H1 (cell line): ENCODE measurements around the gene MARCHF9. TPM values are rescaled to one million over a fixed set of nuclear protein-coding genes. Genes with fewer than 3 reads are reported as not detected.

Source experiments
- CTCF ChIA-PET: fragments of 300-600 bp; sonication (Branson Sonifier 250); formaldehyde crosslinking; loops from one replicate; lab custom pipeline; 2021; ENCODE audit not compliant: partially characterized antibody; lab: Charles Lee
- POLR2A ChIA-PET: fragments of 300-600 bp; sonication (Branson Sonifier 250); formaldehyde crosslinking; loops from one replicate; lab custom pipeline; 2021; ENCODE audit warnings: inconsistent platforms; ENCODE audit not compliant: partially characterized antibody; lab: Charles Lee
- DNase-seq, 2 experiments: peaks; one replicate each; pipeline versions ENCODE4 v3.0.0 to v3.0.0-alpha.2; 2010 to 2022; ENCODE audit warnings: low spot score in 2 of 2, low read depth in 1 of 2, mixed read lengths in 1 of 2
- FAIRE-seq: peaks from 2 replicates; lab custom pipeline; 2011; peaks lifted over from hg19 to GRCh38; lab: Jason Lieb, UNC
- H2AFZ ChIP-seq: 2 replicates; pipeline ENCODE4 v1.8.1; 2012; ENCODE audit warnings: low read length, inconsistent platforms
- H2AK5ac ChIP-seq: 2 replicates; pipeline ENCODE4 v1.6.1; 2013; ENCODE audit warnings: low read depth, low read length
- H2BK120ac ChIP-seq: replicated peaks from 2 replicates; pipeline ENCODE3; 2013; ENCODE audit warnings: low read depth, low read length, inconsistent platforms
- H2BK12ac ChIP-seq: 2 replicates; pipeline ENCODE4 v1.6.1; 2013; ENCODE audit warnings: low read depth, low read length
- H2BK15ac ChIP-seq: 2 replicates; pipeline ENCODE4 v1.6.1; 2013; ENCODE audit warnings: low read length
- H2BK20ac ChIP-seq: 2 replicates; pipeline ENCODE4 v1.6.1; 2013; ENCODE audit warnings: low read length
- H2BK5ac ChIP-seq: 2 replicates; pipeline ENCODE4 v1.6.1; 2013; ENCODE audit warnings: low read depth, low read length
- H3K14ac ChIP-seq: 2 replicates; pipeline ENCODE4 v1.6.1; 2013; ENCODE audit warnings: inconsistent platforms; ENCODE audit not compliant: insufficient read length
- H3K18ac ChIP-seq: 2 replicates; pipeline ENCODE4 v1.6.1; 2013; ENCODE audit warnings: low read length; ENCODE audit errors: extremely low read depth
- H3K23ac ChIP-seq: 2 replicates; pipeline ENCODE4 v1.6.1; 2013; ENCODE audit warnings: inconsistent platforms; ENCODE audit not compliant: insufficient read length
- H3K23me2 ChIP-seq: 2 replicates; pipeline ENCODE4 v1.6.1; 2013; ENCODE audit warnings: low read depth, low read length
- H3K27ac ChIP-seq: 2 replicates; pipeline ENCODE4 v1.6.1; 2011; ENCODE audit warnings: low read depth, low read length, inconsistent platforms
- H3K27me3 ChIP-seq, 4 experiments: replicated peaks in 1 of 4; 1 replicate in 1 of 4; 2 replicates in 3 of 4; pipeline versions ENCODE4 v1.6.1 to v1.8.1; 2011 to 2013; ENCODE audit warnings: low read length in 3 of 4, mild to moderate bottlenecking in 3 of 4, inconsistent platforms in 2 of 4, mixed read lengths in 2 of 4, moderate library complexity in 1 of 4; ENCODE audit not compliant: control insufficient read depth in 3 of 4, insufficient read depth in 3 of 4; ENCODE audit errors: extremely low read depth in 1 of 4
- H3K36me3 ChIP-seq, 4 experiments: 2 replicates each; pipeline versions ENCODE4 v1.6.1 to v1.8.1; 2011 to 2013; ENCODE audit warnings: mild to moderate bottlenecking in 4 of 4, low read length in 3 of 4, moderate library complexity in 2 of 4, control low read depth in 1 of 4, inconsistent platforms in 1 of 4; ENCODE audit not compliant: insufficient read depth in 4 of 4, control insufficient read depth in 2 of 4
- H3K4ac ChIP-seq: replicated peaks from 2 replicates; pipeline ENCODE3; 2013; ENCODE audit warnings: low read length, low read depth, mixed read lengths, inconsistent platforms; ENCODE audit not compliant: insufficient read length
- H3K4me1 ChIP-seq, 4 experiments: replicated peaks in 1 of 4; 1 replicate in 1 of 4; 2 replicates in 3 of 4; pipeline versions ENCODE4 v1.6.1 to v1.8.1; 2011 to 2013; ENCODE audit warnings: low read length in 3 of 4, inconsistent platforms in 2 of 4, mixed read lengths in 1 of 4; ENCODE audit not compliant: insufficient read depth in 4 of 4, control insufficient read depth in 3 of 4
- H3K4me2 ChIP-seq, 2 experiments: 2 replicates each; pipeline versions ENCODE4 v1.6.1 to v1.8.1; 2011 to 2013; ENCODE audit warnings: low read depth in 2 of 2, low read length in 2 of 2, control low read depth in 1 of 2, inconsistent platforms in 1 of 2, mild to moderate bottlenecking in 1 of 2; ENCODE audit not compliant: insufficient read depth in 1 of 2
- H3K4me3 ChIP-seq, 4 experiments: fragments of 200-600, 300-600 bp in 1 of 4; sonication (generic), shearing (Covaris generic), sonication (Bioruptor Twin) in 1 of 4; 2 replicates each; pipeline versions ENCODE4 v1.5.1 to v1.8.1; 2011 to 2016; ENCODE audit warnings: low read length in 4 of 4, low read depth in 3 of 4, control low read depth in 2 of 4, inconsistent platforms in 2 of 4, mild to moderate bottlenecking in 2 of 4, mixed read lengths in 1 of 4, moderate library complexity in 1 of 4; ENCODE audit not compliant: insufficient read depth in 2 of 4; ENCODE audit errors: extremely low read depth in 1 of 4
- H3K56ac ChIP-seq: replicated peaks from 2 replicates; pipeline ENCODE3; 2013; ENCODE audit warnings: low read depth, mild to moderate bottlenecking, mixed read lengths, low read length, inconsistent platforms; ENCODE audit not compliant: insufficient read length
- H3K79me1 ChIP-seq: 2 replicates; pipeline ENCODE4 v1.6.1; 2013; ENCODE audit warnings: low read depth, low read length, control low read depth
- H3K79me2 ChIP-seq, 2 experiments: 2 replicates each; pipeline versions ENCODE4 v1.6.1 to v1.8.1; 2012 to 2013; ENCODE audit warnings: low read length in 2 of 2, mild to moderate bottlenecking in 2 of 2, inconsistent platforms in 1 of 2; ENCODE audit not compliant: insufficient read depth in 2 of 2, control insufficient read depth in 1 of 2
- H3K9ac ChIP-seq, 4 experiments: replicated peaks in 1 of 4; 1 replicate in 1 of 4; 2 replicates in 3 of 4; pipeline versions ENCODE4 v1.6.1 to v1.8.1; 2011 to 2013; ENCODE audit warnings: low read depth in 3 of 4, low read length in 3 of 4, control low read depth in 2 of 4, mild to moderate bottlenecking in 2 of 4, moderate library complexity in 2 of 4, inconsistent platforms in 1 of 4; ENCODE audit errors: extremely low read depth in 1 of 4
- H3K9me3 ChIP-seq, 2 experiments: 2 replicates each; pipeline versions ENCODE4 v1.6.1 to v1.8.1; 2012 to 2013; ENCODE audit warnings: mild to moderate bottlenecking in 2 of 2, moderate library complexity in 2 of 2, control low read depth in 1 of 2, inconsistent platforms in 1 of 2, low read depth in 1 of 2, low read length in 1 of 2, mixed read lengths in 1 of 2; ENCODE audit not compliant: insufficient read depth in 2 of 2
- H4K20me1 ChIP-seq, 2 experiments: replicated peaks in 1 of 2; 2 replicates each; pipeline versions ENCODE3 to v1.8.1; 2011 to 2013; ENCODE audit warnings: inconsistent platforms in 2 of 2, low read length in 2 of 2, mild to moderate bottlenecking in 1 of 2; ENCODE audit not compliant: insufficient read depth in 2 of 2, control insufficient read depth in 1 of 2
- H4K5ac ChIP-seq: 2 replicates; pipeline ENCODE4 v1.6.1; 2013; ENCODE audit warnings: low read length, low read depth, mixed read lengths, inconsistent platforms; ENCODE audit not compliant: insufficient read length
- H4K8ac ChIP-seq: 2 replicates; pipeline ENCODE4 v1.8.0; 2013; ENCODE audit warnings: mild to moderate bottlenecking, moderate library complexity, low read length, inconsistent platforms; ENCODE audit not compliant: insufficient read depth; ENCODE audit errors: extremely low read depth
- H4K91ac ChIP-seq: replicated peaks from 2 replicates; pipeline ENCODE3; 2013; ENCODE audit warnings: low read length, mixed read lengths, inconsistent platforms; ENCODE audit not compliant: insufficient read length
- ASH2L ChIP-seq: fragments of 200-600, 300-600 bp; sonication (generic); IDR thresholded peaks from one replicate; pipeline ENCODE4 v1.7.1; 2017; ENCODE audit warnings: low read length
- CEBPB ChIP-seq: IDR thresholded peaks from 2 replicates; pipeline ENCODE4 v1.6.1; 2012; ENCODE audit warnings: low read depth, low read length
- CHD2 ChIP-seq: IDR thresholded peaks from 2 replicates; pipeline ENCODE4 v1.6.1; 2012; ENCODE audit warnings: low read length, improper control_type of control experiment
- CREB1 ChIP-seq: IDR thresholded peaks from 2 replicates; pipeline ENCODE4 v1.6.1; 2012; ENCODE audit warnings: inconsistent platforms
- FOSL1 ChIP-seq: IDR thresholded peaks from 2 replicates; pipeline ENCODE4 v1.6.1; 2011; ENCODE audit warnings: mild to moderate bottlenecking, low read depth, low read length, moderate library complexity; ENCODE audit not compliant: insufficient read depth
- JUN ChIP-seq: IDR thresholded peaks from 2 replicates; pipeline ENCODE4 v1.6.1; 2011; ENCODE audit warnings: low read depth, mild to moderate bottlenecking, improper control_type of control experiment, low read length
- KDM4A ChIP-seq: IDR thresholded peaks from one replicate; pipeline ENCODE4 v1.7.1; 2012; ENCODE audit warnings: low read depth, mild to moderate bottlenecking, moderate library complexity, low read length, inconsistent platforms; ENCODE audit not compliant: severe bottlenecking
- NANOG ChIP-seq: IDR thresholded peaks from 2 replicates; pipeline ENCODE4 v1.6.1; 2011; ENCODE audit warnings: low read length, low read depth, mild to moderate bottlenecking, inconsistent platforms; ENCODE audit not compliant: insufficient read depth, poor library complexity, severe bottlenecking
- POLR2AphosphoS5 ChIP-seq: IDR thresholded peaks from 2 replicates; pipeline ENCODE4 v1.6.1; 2011; ENCODE audit warnings: low read depth, low read length
- POU5F1 ChIP-seq: IDR thresholded peaks from 2 replicates; pipeline ENCODE4 v1.6.1; 2011; ENCODE audit warnings: low read depth, mild to moderate bottlenecking, low read length, moderate library complexity
- TAF1 ChIP-seq: IDR thresholded peaks from 2 replicates; pipeline ENCODE4 v1.6.1; 2011; ENCODE audit warnings: mild to moderate bottlenecking, low read depth, low read length
- WGBS, 2 experiments: shearing (Covaris generic) in 1 of 2; methylation state at CpG; one replicate each; pipeline versions ENCODE4 v1.1.6 to v1.1.7; 2013 to 2015; ENCODE audit warnings: low lambda C conversion rate in 2 of 2, mixed read lengths in 2 of 2, inconsistent platforms in 1 of 2, low coverage in 1 of 2, missing lambda C conversion rate in 1 of 2; ENCODE audit not compliant: insufficient replicate concordance in 2 of 2, insufficient coverage in 1 of 2, insufficient read length in 1 of 2; ENCODE audit errors: extremely low coverage in 1 of 2, missing lambda C conversion rate in 1 of 2; 5-methylcytosine and 5-hydroxymethylcytosine counted together
- polyA plus RNA-seq, 7 experiments: library from polyadenylated mRNA; depleted of rRNA in 3 of 7; stranded (reverse) in 5 of 7; unstranded in 2 of 7; fragments of >200 nt in 5 of 7; fragments of 200-250 nt in 2 of 7; gene quantifications; 1 replicate in 5 of 7; 2 replicates in 1 of 7; 4 replicates in 1 of 7; pipeline versions ENCODE4 v1.2.1 to v1.2.3, GENCODE V29; 2011 to 2013; ENCODE audit warnings: missing spikeins in 2 of 7, mixed read lengths in 2 of 7
- total RNA-seq: library from RNA; stranded (reverse); fragmentation: NEBNext Ultra II Directional; extraction: Animal tissue kit (Norgen Biotek cat#: 25700); gene quantifications from 2 replicates; pipeline ENCODE4 v1.2.1, GENCODE V29; 2021

Gene MARCHF9
- total and polyA plus RNA-seq, 2 of the 8 experiments (the other 6 are each of a cell fraction or from before 2014, with no cell fraction given) = 6.4 to 7.8 TPM

- no peak overlapping the region for H3K14ac ChIP-seq
- H3K23ac ChIP-seq = no peak overlapping the region
- H4K5ac ChIP-seq = no peak overlapping the region
- H2AFZ ChIP-seq = peak overlapping the region; percentile 31; the same call in 1 of the 2 replicates
- peaks cover 0 to 11% (median 5%) of the 10 kb centered on the region in 4 experiments; a peak in 5 of 7 replicates for H3K4me1 ChIP-seq
- ChIA-PET POLR2A (interaction anchor here (0.9 to 4.4 kb wide), 26 partner anchors 8 to 515 kb away, joined by 3 to 35 read pairs (median 5); partner anchors contain the start of genes ARHGEF25, CYP27B1, DCTN2 and EEF1AKMT3), CTCF (interaction anchor here (1.0 to 2.0 kb wide), 7 partner anchors 9 to 160 kb away, joined by 3 to 7 read pairs (median 5); no protein-coding TSS in a partner anchor)
- H4K20me1 ChIP-seq = peaks cover 0 to 2% of the 10 kb centered on the region in 2 experiments
- no peak overlapping the region for H3K4ac ChIP-seq
- peaks cover 12 to 27% (median 24%) of the 10 kb centered on the region in 4 experiments for H3K27me3 ChIP-seq
- peak overlapping the region; percentile 25; the same call in 1 of the 2 replicates for H2AK5ac ChIP-seq
- DNase-seq (peak in 1 of 2 experiments; percentile 78), FAIRE-seq (no peak)
- H4K8ac ChIP-seq = peak overlapping the region; percentile 66; the same call in 1 of the 2 replicates
- no peak overlapping the region for H2BK120ac ChIP-seq
- H4K91ac ChIP-seq = no peak overlapping the region
- H3K23me2 ChIP-seq = peaks cover 4% of the 10 kb centered on the region
- H3K56ac ChIP-seq = no peak overlapping the region
- H3K9ac ChIP-seq = peak overlapping the region in 3 of 4 experiments; percentile 5 to 86 (median 83); a peak in 4 of 7 replicates
- H3K4me3 ChIP-seq = peak overlapping the region; percentile 66 to 85 (median 74)
- H2BK15ac ChIP-seq = no peak overlapping the region
- H3K36me3 ChIP-seq = peaks cover 15 to 33% (median 27%) of the 10 kb centered on the region in 4 experiments
- H3K27ac ChIP-seq = peak overlapping the region; percentile 89
- WGBS, 2 experiments = 32% methylated on average over 19 of the region's 21 CpGs; no CpG with 5 or more reads in 1 of the 2 experiments
- peak overlapping the region; percentile 91 to 97 for H3K4me2 ChIP-seq
- peaks cover 6% of the 10 kb centered on the region for H3K79me1 ChIP-seq
- peak overlapping the region; percentile 92; the same call in 1 of the 2 replicates for H2BK12ac ChIP-seq
- peak overlapping the region; percentile 76; the same call in 1 of the 2 replicates for H2BK5ac ChIP-seq
- TF ChIP-seq CEBPB (peak; percentile 86; the same call in 1 of the 2 replicates), NANOG (no peak), KDM4A (no peak), POU5F1 (no peak), FOSL1 (no peak), CHD2 (peak; percentile 4; the same call in 1 of the 2 replicates), POLR2AphosphoS5 (peak; percentile 37; the same call in 1 of the 2 replicates), TAF1 (no peak), ASH2L (no peak), CREB1 (peak; percentile 98), JUN (0 out of 2 replicates have a peak, but pooled peaks have one; percentile 5)
- H3K9me3 ChIP-seq = no peaks in the 10 kb centered on the region
- H3K18ac ChIP-seq = no peak overlapping the region
- no peak overlapping the region for H2BK20ac ChIP-seq
- no peaks in the 10 kb centered on the region for H3K79me2 ChIP-seq
These were observed 10.6 kb upstream of the MARCHF9 start for GRCh38 chr12:57744194-57744776.
